HEK293T (cell line): Measurements from ENCODE around the gene IDI2.

Source experiments
- FOXK2 ChIP-seq: fragments of 450-650 bp; IDR thresholded peaks from 2 replicates; pipeline ENCODE4 v1.6.1; 2016; ENCODE audit warnings: mild to moderate bottlenecking
- FOXM1 ChIP-seq: fragments of 450-650 bp; IDR thresholded peaks from 2 replicates; pipeline ENCODE4 v1.6.1; 2017; ENCODE audit warnings: mild to moderate bottlenecking, borderline replicate concordance
- L3MBTL2 ChIP-seq: fragments of 450-650 bp; conservative IDR thresholded peaks from 2 replicates; pipeline ENCODE4 v1.6.1; 2016; ENCODE audit warnings: mild to moderate bottlenecking
- LEF1 ChIP-seq: fragments of 450-650 bp; IDR thresholded peaks from 2 replicates; pipeline ENCODE4 v1.6.1; 2017; ENCODE audit warnings: mild to moderate bottlenecking, borderline replicate concordance
- SP1 ChIP-seq: fragments of 450-650 bp; IDR thresholded peaks from 2 replicates; pipeline ENCODE4 v1.6.1; 2017

- no peak for TF ChIP-seq L3MBTL2
- no peak for TF ChIP-seq SP1
- no peak for TF ChIP-seq FOXK2
- no peak for TF ChIP-seq FOXM1
- no peak for TF ChIP-seq LEF1
These were observed 40.3 kb downstream of the IDI2 start for GRCh38 chr10:985361-985760.
